ENCODE results near the gene UROS.

UROS gene

GRCh38 chr10:125822878-125823662 lies at the start of gene UROS, which contains the start of gene BCCIP:
Gene UROS (minus strand): TSS chr10:125823258. CDS start chr10:125816499, 6,759 bp downstream.
Gene BCCIP (plus strand): TSS chr10:125823546. CDS start chr10:125823558, 12 bp downstream.
- DNase-seq (ENCODE audit: low read depth, low spot score), result peak; percentile 74

GRCh38 chr10:125871338-125871737 lies 48.3 kb upstream of the UROS start:
- DNase-seq (ENCODE audit: low read depth, low spot score), result no peak

- peak; percentile 24 for DNase-seq (ENCODE audit: low read depth, low spot score)
Observed at GRCh38 chr10:125868372-125868975, 45.4 kb upstream of the UROS start.

- DNase-seq (ENCODE audit: low read depth, low spot score), result no peak
Observed at GRCh38 chr10:125866421-125867029, 43.5 kb upstream of the UROS start.

- no peak for DNase-seq (ENCODE audit: low read depth, low spot score)
Observed at GRCh38 chr10:125865120-125865519, 42.1 kb upstream of the UROS start.

- no peak for DNase-seq (ENCODE audit: low read depth, low spot score)
Observed at GRCh38 chr10:125859128-125859817, 36.2 kb upstream of the UROS start.

GRCh38 chr10:125857185-125857760 lies 34.2 kb upstream of the UROS start:
- DNase-seq (ENCODE audit: low read depth, low spot score), result no peak

- DNase-seq (ENCODE audit: low read depth, low spot score), result no peak
Observed at GRCh38 chr10:125852487-125852886, 29.4 kb upstream of the UROS start.

- DNase-seq (ENCODE audit: low read depth, low spot score), result no peak
Observed at GRCh38 chr10:125850766-125851731, 28.0 kb upstream of the UROS start.

- no peak for DNase-seq (ENCODE audit: low read depth, low spot score)
Observed at GRCh38 chr10:125849448-125849847, 26.4 kb upstream of the UROS start.

GRCh38 chr10:125848857-125849256 lies 25.8 kb upstream of the UROS start:
- DNase-seq (ENCODE audit: low read depth, low spot score), result no peak

- DNase-seq (ENCODE audit: low read depth, low spot score), result no peak
Observed at GRCh38 chr10:125848371-125848770, 25.3 kb upstream of the UROS start.

- DNase-seq (ENCODE audit: low read depth, low spot score), result no peak
Observed at GRCh38 chr10:125846894-125847293, 23.8 kb upstream of the UROS start.

- DNase-seq (ENCODE audit: low read depth, low spot score), result no peak
Observed at GRCh38 chr10:125845617-125846016, 22.6 kb upstream of the UROS start.

GRCh38 chr10:125844751-125845221 lies 21.7 kb upstream of the UROS start:
- no peak for DNase-seq (ENCODE audit: low read depth, low spot score)

GRCh38 chr10:125843603-125844329 lies 20.7 kb upstream of the UROS start:
- DNase-seq (ENCODE audit: low read depth, low spot score), result no peak

GRCh38 chr10:125840955-125841354 lies 17.9 kb upstream of the UROS start:
- no peak for DNase-seq (ENCODE audit: low read depth, low spot score)

GRCh38 chr10:125840406-125840805 lies 17.3 kb upstream of the UROS start:
- DNase-seq (ENCODE audit: low read depth, low spot score), result no peak

GRCh38 chr10:125838802-125839575 lies 15.9 kb upstream of the UROS start:
- no peak for DNase-seq (ENCODE audit: low read depth, low spot score)

Measured in smooth muscle cell of the brain vasculature (primary cell).